IMR-90 (cell line): ENCODE results near the gene HOXB6. TPM values are rescaled to one million over a fixed set of nuclear protein-coding genes. Genes with fewer than 3 reads are reported as not detected.

ENCODE experiments used
- ATAC-seq: fragments of 200-7000 bp; cut with Tn5 transposase; 2 replicates; pipeline ENCODE4 v1.9.1; 2020; ENCODE audit warnings: low read depth, mild to moderate bottlenecking, moderate library complexity
- BruUV-seq: library from RNA; stranded (reverse); fragments of 400-500 nt; replicated peaks from 2 replicates; lab custom pipeline; 2021; lab: Mats Ljungman, UMichigan
- CTCF ChIA-PET: fragments of 300-600 bp; formaldehyde crosslinking; extraction: SDS; loops from one replicate; lab custom pipeline; 2021; ENCODE audit warnings: antibody characterized with exemption; lab: Yijun Ruan, JAX
- POLR2A ChIA-PET: fragments of 300-600 bp; sonication (Branson Sonifier 250); formaldehyde crosslinking; loops from one replicate; lab custom pipeline; 2022; ENCODE audit warnings: antibody characterized with exemption; ENCODE audit not compliant: unreplicated experiment; lab: Charles Lee
- DNase-seq: peaks from one replicate; pipeline ENCODE4 v3.0.0; 2013
- H2AFZ ChIP-seq: replicated peaks from 2 replicates; pipeline ENCODE3; 2013; ENCODE audit warnings: low read length, mild to moderate bottlenecking; ENCODE audit not compliant: poor library complexity
- H2AK5ac ChIP-seq: 2 replicates; pipeline ENCODE4 v1.6.1; 2013; ENCODE audit warnings: low read depth, low read length, inconsistent platforms
- H2AK9ac ChIP-seq: replicated peaks from 2 replicates; pipeline ENCODE3; 2013; ENCODE audit warnings: mild to moderate bottlenecking, low read depth, low read length, moderate library complexity; ENCODE audit not compliant: poor library complexity
- H2BK120ac ChIP-seq: 2 replicates; pipeline ENCODE4 v1.6.1; 2013; ENCODE audit warnings: low read depth, low read length, inconsistent platforms
- H2BK15ac ChIP-seq: 3 replicates; pipeline ENCODE4 v1.6.1; 2013; ENCODE audit warnings: low read depth, low read length, inconsistent platforms
- H2BK20ac ChIP-seq: 2 replicates; pipeline ENCODE4 v1.6.1; 2013; ENCODE audit warnings: low read depth, mild to moderate bottlenecking, inconsistent platforms, low read length, moderate library complexity
- H2BK5ac ChIP-seq: 2 replicates; pipeline ENCODE4 v1.6.1; 2013; ENCODE audit warnings: mild to moderate bottlenecking, low read depth, low read length, inconsistent platforms; ENCODE audit not compliant: poor library complexity, severe bottlenecking
- H3K14ac ChIP-seq: replicated peaks from 2 replicates; pipeline ENCODE4 v1.6.1; 2013; ENCODE audit warnings: low read depth, low read length, inconsistent platforms
- H3K18ac ChIP-seq: 2 replicates; pipeline ENCODE4 v1.6.1; 2013; ENCODE audit warnings: low read depth, low read length, control low read depth
- H3K23ac ChIP-seq: 2 replicates; pipeline ENCODE4 v1.6.1; 2013; ENCODE audit warnings: low read depth, low read length, inconsistent platforms
- H3K27ac ChIP-seq: 2 replicates; pipeline ENCODE4 v1.5.1; 2013; ENCODE audit warnings: mild to moderate bottlenecking, control low read depth, low read length; ENCODE audit not compliant: insufficient read depth
- H3K27me3 ChIP-seq: 2 replicates; pipeline ENCODE4 v1.6.1; 2013; ENCODE audit warnings: low read length; ENCODE audit not compliant: control insufficient read depth, insufficient read depth
- H3K36me3 ChIP-seq: 2 replicates; pipeline ENCODE4 v1.6.1; 2013; ENCODE audit warnings: low read length, mixed read lengths; ENCODE audit not compliant: control insufficient read depth, insufficient read depth
- H3K4ac ChIP-seq: 2 replicates; pipeline ENCODE4 v1.6.1; 2013; ENCODE audit warnings: low read depth, low read length, inconsistent platforms
- H3K4me1 ChIP-seq: 2 replicates; pipeline ENCODE4 v1.6.1; 2013; ENCODE audit warnings: low read length, mixed read lengths; ENCODE audit not compliant: control insufficient read depth, insufficient read depth
- H3K4me2 ChIP-seq: 2 replicates; pipeline ENCODE4 v1.6.1; 2013; ENCODE audit warnings: low read depth, mild to moderate bottlenecking, control low read depth, low read length, moderate library complexity
- H3K4me3 ChIP-seq: 2 replicates; pipeline ENCODE4 v1.5.1; 2013; ENCODE audit warnings: low read depth, mild to moderate bottlenecking, control low read depth, low read length, moderate library complexity; ENCODE audit not compliant: insufficient read depth
- H3K56ac ChIP-seq: 2 replicates; pipeline ENCODE4 v1.6.1; 2013; ENCODE audit warnings: low read length, inconsistent platforms; ENCODE audit not compliant: insufficient read depth; ENCODE audit errors: extremely low read depth
- H3K79me1 ChIP-seq, 2 experiments: 2 replicates each; pipeline ENCODE4 v1.6.1; 2013; ENCODE audit warnings: low read length in 2 of 2, inconsistent platforms in 1 of 2, low read depth in 1 of 2
- H3K9ac ChIP-seq: 2 replicates; pipeline ENCODE4 v1.6.1; 2013; ENCODE audit warnings: low read depth, low read length, control low read depth
- H3K9me1 ChIP-seq: 2 replicates; pipeline ENCODE4 v1.6.1; 2013; ENCODE audit warnings: low read length, inconsistent platforms; ENCODE audit not compliant: insufficient read depth
- H3K9me3 ChIP-seq: 2 replicates; pipeline ENCODE4 v1.6.1; 2013; ENCODE audit warnings: low read length; ENCODE audit not compliant: control insufficient read depth, insufficient read depth
- H4K20me1 ChIP-seq: 2 replicates; pipeline ENCODE4 v1.6.1; 2013; ENCODE audit warnings: low read length, inconsistent platforms; ENCODE audit not compliant: insufficient read depth
- H4K5ac ChIP-seq: 2 replicates; pipeline ENCODE4 v1.6.1; 2013; ENCODE audit warnings: mild to moderate bottlenecking, low read depth, low read length, control low read depth
- H4K8ac ChIP-seq, 2 experiments: 2 replicates each; pipeline ENCODE4 v1.6.1; 2013; ENCODE audit warnings: low read depth in 2 of 2, low read length in 2 of 2, control low read depth in 1 of 2, inconsistent platforms in 1 of 2
- H4K91ac ChIP-seq: 2 replicates; pipeline ENCODE4 v1.6.1; 2013; ENCODE audit warnings: low read depth, low read length, inconsistent platforms; ENCODE audit not compliant: insufficient read depth
- CHD1 ChIP-seq: IDR thresholded peaks from 2 replicates; pipeline ENCODE4 v1.6.1; 2012; ENCODE audit warnings: low read depth, low read length, improper control_type of control experiment
- FOS ChIP-seq: fragments of 150-350 bp; IDR thresholded peaks from 2 replicates; pipeline ENCODE4 v1.6.1; 2016; ENCODE audit warnings: low read depth, low read length
- MAFK ChIP-seq: IDR thresholded peaks from 2 replicates; pipeline ENCODE4 v1.6.1; 2012; ENCODE audit warnings: low read depth, low read length, improper control_type of control experiment
- MAZ ChIP-seq: IDR thresholded peaks from 2 replicates; pipeline ENCODE4 v1.6.1; 2012; ENCODE audit warnings: low read depth, mild to moderate bottlenecking, low read length, improper control_type of control experiment, moderate library complexity, borderline replicate concordance
- MXI1 ChIP-seq: IDR thresholded peaks from 2 replicates; pipeline ENCODE4 v1.6.1; 2012; ENCODE audit warnings: low read depth, mild to moderate bottlenecking, low read length, moderate library complexity, borderline replicate concordance
- POLR2A ChIP-seq: IDR thresholded peaks from 2 replicates; pipeline ENCODE4 v1.6.1; 2012; ENCODE audit warnings: mild to moderate bottlenecking, low read depth, low read length
- RCOR1 ChIP-seq: IDR thresholded peaks from 2 replicates; pipeline ENCODE4 v1.6.1; 2012; ENCODE audit warnings: mild to moderate bottlenecking, low read length, improper control_type of control experiment; ENCODE audit not compliant: insufficient replicate concordance
- SMC3 ChIP-seq: fragments of 150-350 bp; IDR thresholded peaks from 2 replicates; pipeline ENCODE4 v1.6.1; 2016; ENCODE audit warnings: low read depth, mild to moderate bottlenecking, antibody characterized with exemption, low read length, moderate library complexity
- WGBS, 2 experiments: methylation state at CpG; one replicate each; pipeline versions ENCODE4 v1.1.5 to v1.1.7; 2013; ENCODE audit warnings: missing lambda C conversion rate in 2 of 2; ENCODE audit not compliant: insufficient read length in 1 of 2; ENCODE audit errors: extremely low coverage in 2 of 2; 5-methylcytosine and 5-hydroxymethylcytosine counted together
- dilution Hi-C: fragments of 300-500 bp; cut with HindIII; formaldehyde crosslinking; loops from one replicate; pipeline ENCODE4 v1.14.3; 2018; ENCODE audit warnings: low sequenced_read_pairs; ENCODE audit not compliant: unreplicated experiment
- in situ Hi-C: fragments of 300-500 bp; cut with MboI; formaldehyde crosslinking; loops from 3 replicates; pipeline ENCODE4 v1.14.3; 2019; ENCODE audit warnings: low sequenced_read_pairs, inconsistent platforms, mixed read lengths
- intact Hi-C: fragments of 100-400 bp; cut with micrococcal nuclease; formaldehyde crosslinking; loops from 2 replicates; pipeline ENCODE4 v1.10.0; 2022
- polyA plus RNA-seq, 3 experiments: library from polyadenylated mRNA; depleted of rRNA; stranded (reverse); fragments of >200 nt; gene quantifications; 2 replicates each; pipeline ENCODE4 v1.2.3, GENCODE V29; 2012; ENCODE audit warnings: low replicate concordance in 1 of 3
- total RNA-seq: library from RNA; depleted of rRNA; stranded (reverse); fragments of >200 nt; gene quantifications from 2 replicates; pipeline ENCODE4 v1.2.3, GENCODE V29; 2012
- TF ChIP-seq, protein P1 (sequence below): conservative IDR thresholded peaks from 2 replicates; pipeline ENCODE4 v1.5.1; 2012; ENCODE audit warnings: mild to moderate bottlenecking, low read depth, low read length, improper control_type of control experiment
- TF ChIP-seq, protein P2 (sequence below): fragments of 150-350 bp; IDR thresholded peaks from 2 replicates; pipeline ENCODE4 v1.6.1; 2017; ENCODE audit warnings: mild to moderate bottlenecking, antibody characterized with exemption, low read length, low read depth

The HOXB6 gene
- total and polyA plus RNA-seq, 2 of the 4 experiments (the other 2 are of a cell fraction) = 11.1 to 42.2 TPM

DNA sequence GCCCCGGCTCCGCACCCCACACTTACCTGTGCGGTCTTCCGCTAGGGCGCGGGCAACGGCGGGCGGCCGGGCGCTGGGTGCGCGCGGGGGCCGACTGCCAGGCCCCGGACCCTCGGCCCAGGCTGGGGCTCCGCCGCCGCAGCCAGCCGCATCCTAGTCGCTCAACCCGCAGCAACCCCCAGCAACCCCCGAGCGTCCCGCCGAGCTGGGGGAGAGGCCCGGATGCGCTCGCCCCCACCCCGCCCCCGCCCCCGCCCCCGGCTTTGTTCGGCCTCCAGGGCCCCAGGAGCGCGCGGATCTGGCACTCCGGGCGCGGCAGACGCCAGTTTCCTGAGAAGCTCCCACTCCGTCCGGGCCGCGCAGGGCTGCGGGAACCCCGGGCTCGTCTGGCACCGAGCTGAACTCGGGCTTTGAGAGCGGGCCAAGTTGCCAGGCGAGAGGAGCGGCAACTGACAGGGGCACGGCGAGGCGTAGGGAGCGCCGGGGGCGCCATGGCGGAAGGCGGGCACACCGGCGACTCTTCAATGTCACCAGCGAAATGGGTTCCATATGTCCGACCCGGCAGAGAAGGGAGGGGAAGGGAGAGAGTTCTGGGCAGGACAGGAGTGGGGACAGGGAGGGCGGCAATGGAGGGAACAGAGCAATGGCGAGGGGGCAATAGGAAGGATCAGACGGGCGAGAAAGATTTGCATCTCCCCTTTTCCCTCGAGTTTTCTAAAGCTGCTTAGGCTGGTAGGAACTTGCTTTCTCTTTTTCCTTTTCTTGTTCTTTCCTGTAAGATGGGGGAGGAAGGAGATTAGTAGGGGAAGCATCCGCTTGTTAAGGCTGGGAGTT, 40.4 kb downstream of the HOXB6 start:
- Histone ChIP-seq H3K9me3 (no peaks in the 10 kb centered on the region), H3K4me1 (peaks cover 71% of the 10 kb centered on the region), H2BK120ac (peak overlapping the region; percentile 90), H3K18ac (peak overlapping the region; percentile 63), H4K5ac (peak overlapping the region; percentile 92), H2AFZ (peak overlapping the region; percentile 64), H4K20me1 (peaks cover 34% of the 10 kb centered on the region), H4K8ac (peak overlapping the region; percentile 18 to 92), H3K27me3 (no peaks in the 10 kb centered on the region), H2BK5ac (peak overlapping the region; percentile 99), H2AK5ac (peak overlapping the region; percentile 94), H3K36me3 (peaks cover 38% of the 10 kb centered on the region; the same call in 1 of the 2 replicates), H3K4me3 (peak overlapping the region; percentile 46), H2AK9ac (peak overlapping the region; percentile 97), H3K9ac (peak overlapping the region; percentile 92), H4K91ac (peak overlapping the region; percentile 96), H3K4me2 (peak overlapping the region; percentile 98), H3K56ac (peak overlapping the region; percentile 84), H3K27ac (peak overlapping the region; percentile 93), H3K79me1 (peaks cover 0 to 24% of the 10 kb centered on the region in 2 experiments; a peak in 2 of 4 replicates), H2BK15ac (peak overlapping the region; percentile 71; the same call in 1 of the 3 replicates), H3K9me1 (peaks cover 23% of the 10 kb centered on the region), H3K14ac (peak overlapping the region; percentile 95), H2BK20ac (peak overlapping the region; percentile 17), H3K4ac (peak overlapping the region; percentile 99), H3K23ac (peak overlapping the region; percentile 99)
- BruUV-seq = no TSS peak
- CTCF ChIA-PET = no interaction called here
- TF ChIP-seq RCOR1 (no peak), MAFK (no peak), MAZ (no peak), FOS (no peak), POLR2A (no peak), CHD1 (no peak), SMC3 (no peak), MXI1 (no peak)
- TF ChIP-seq, protein P1, sequence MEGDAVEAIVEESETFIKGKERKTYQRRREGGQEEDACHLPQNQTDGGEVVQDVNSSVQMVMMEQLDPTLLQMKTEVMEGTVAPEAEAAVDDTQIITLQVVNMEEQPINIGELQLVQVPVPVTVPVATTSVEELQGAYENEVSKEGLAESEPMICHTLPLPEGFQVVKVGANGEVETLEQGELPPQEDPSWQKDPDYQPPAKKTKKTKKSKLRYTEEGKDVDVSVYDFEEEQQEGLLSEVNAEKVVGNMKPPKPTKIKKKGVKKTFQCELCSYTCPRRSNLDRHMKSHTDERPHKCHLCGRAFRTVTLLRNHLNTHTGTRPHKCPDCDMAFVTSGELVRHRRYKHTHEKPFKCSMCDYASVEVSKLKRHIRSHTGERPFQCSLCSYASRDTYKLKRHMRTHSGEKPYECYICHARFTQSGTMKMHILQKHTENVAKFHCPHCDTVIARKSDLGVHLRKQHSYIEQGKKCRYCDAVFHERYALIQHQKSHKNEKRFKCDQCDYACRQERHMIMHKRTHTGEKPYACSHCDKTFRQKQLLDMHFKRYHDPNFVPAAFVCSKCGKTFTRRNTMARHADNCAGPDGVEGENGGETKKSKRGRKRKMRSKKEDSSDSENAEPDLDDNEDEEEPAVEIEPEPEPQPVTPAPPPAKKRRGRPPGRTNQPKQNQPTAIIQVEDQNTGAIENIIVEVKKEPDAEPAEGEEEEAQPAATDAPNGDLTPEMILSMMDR = no peak
- TF ChIP-seq, protein P2, sequence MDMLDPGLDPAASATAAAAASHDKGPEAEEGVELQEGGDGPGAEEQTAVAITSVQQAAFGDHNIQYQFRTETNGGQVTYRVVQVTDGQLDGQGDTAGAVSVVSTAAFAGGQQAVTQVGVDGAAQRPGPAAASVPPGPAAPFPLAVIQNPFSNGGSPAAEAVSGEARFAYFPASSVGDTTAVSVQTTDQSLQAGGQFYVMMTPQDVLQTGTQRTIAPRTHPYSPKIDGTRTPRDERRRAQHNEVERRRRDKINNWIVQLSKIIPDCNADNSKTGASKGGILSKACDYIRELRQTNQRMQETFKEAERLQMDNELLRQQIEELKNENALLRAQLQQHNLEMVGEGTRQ = no peak
- DNase-seq (no peak), ATAC-seq (peak; percentile 1; the same call in 1 of the 2 replicates)
- WGBS, 2 experiments = 1% methylated on average over 20 of the region's 73 CpGs; no CpG with 5 or more reads in 1 of the 2 experiments
- intact Hi-C loops (no loop called here), dilution Hi-C loops (no loop called here), in situ Hi-C loops (no loop called here)
- POLR2A ChIA-PET = interaction anchor here (0.6 to 1.3 kb wide), 3 partner anchors 19 to 29 kb away, joined by 3 to 5 read pairs (median 4); partner anchors contain the start of gene HOXB5
